Heart left ventricle (tissue), 16 donors: ENCODE measurements around the gene MAT1A. TPM values are rescaled to one million over a fixed set of nuclear protein-coding genes. Genes with fewer than 3 reads are reported as not detected.
A peak's percentile ranks its signal among the peaks of the same experiment; 100 is the strongest.

ENCODE experiments used
- ATAC-seq, 4 donors: fragments of 200-7000 bp; cut with Tn5 transposase; one replicate each; pipeline ENCODE4 v1.9.1; 2020 to 2022; ENCODE audit warnings: moderate library complexity in 4 of 4, mild to moderate bottlenecking in 3 of 4, moderate number of reproducible peaks in 1 of 4
- DNase-seq, 5 donors: peaks; one replicate each; pipeline ENCODE4 v3.0.0-alpha.2; 2020
- H3K27ac ChIP-seq, 12 donors: fragments of 200-600 bp; sonication (generic) in 4 of 12; one replicate each; pipeline versions ENCODE4 v1.5.0 to v1.8.0; 2016 to 2022; ENCODE audit warnings: mild to moderate bottlenecking in 2 of 12
- H3K27me3 ChIP-seq, 9 donors: fragments of 200-600 bp; sonication (generic) in 2 of 9; one replicate each; pipeline versions ENCODE4 v1.5.1 to v1.8.0; 2016 to 2022; ENCODE audit warnings: mild to moderate bottlenecking in 3 of 9
- H3K36me3 ChIP-seq, 9 donors: fragments of 200-600 bp; sonication (generic) in 2 of 9; one replicate each; pipeline versions ENCODE4 v1.5.0 to v1.8.0; 2018 to 2022; ENCODE audit warnings: mild to moderate bottlenecking in 2 of 9
- H3K4me1 ChIP-seq, 12 donors: fragments of 200-600 bp; sonication (generic) in 4 of 12; one replicate each; pipeline versions ENCODE4 v1.5.0 to v1.8.0; 2016 to 2022; ENCODE audit warnings: mild to moderate bottlenecking in 3 of 12
- H3K4me3 ChIP-seq, 12 donors: fragments of 200-600 bp; sonication (generic) in 4 of 12; one replicate each; pipeline versions ENCODE4 v1.5.0 to v1.8.0; 2017 to 2022; ENCODE audit warnings: mild to moderate bottlenecking in 9 of 12, moderate library complexity in 4 of 12
- H3K9me3 ChIP-seq, 12 donors: fragments of 200-600 bp; sonication (generic) in 4 of 12; one replicate each; pipeline versions ENCODE4 v1.5.0 to v1.8.0; 2016 to 2022; ENCODE audit warnings: mild to moderate bottlenecking in 1 of 12
- POLR2A ChIP-seq, 2 donors: fragments of 450-650 bp; IDR thresholded peaks; one replicate each; pipeline ENCODE4 v1.6.1; 2017; ENCODE audit warnings: antibody characterized with exemption in 2 of 2, mild to moderate bottlenecking in 2 of 2, moderate library complexity in 2 of 2
- WGBS, 4 donors: extraction: QIAGEN DNeasy Blood & Tissue Kit in 2 of 4; methylation state at CpG; one replicate each; pipeline versions ENCODE4 v1.1.5 to v1.1.7; 2013 to 2018; 5-methylcytosine and 5-hydroxymethylcytosine counted together
- intact Hi-C, 10 donors: fragments of 100-400 bp; cut with DNase I; formaldehyde crosslinking; loops; one replicate each; pipeline versions ENCODE4 v1.11.1 to v1.14.2; 2022
- polyA plus RNA-seq, 2 donors: library from polyadenylated mRNA; stranded (reverse); fragments of 200-250 nt; gene quantifications; one replicate each; pipeline ENCODE4 v1.2.3, GENCODE V29; 2013
- total RNA-seq, 9 donors: library from RNA; depleted of rRNA in 2 of 9; stranded (reverse); fragments of >200 nt in 2 of 9; fragmentation: NEBNext Ultra II Directional in 3 of 9; extraction: Animal tissue kit (Norgen Biotek cat#: 25700) in 3 of 9; gene quantifications; one replicate each; pipeline versions ENCODE4 v1.1.0 to v1.2.4, GENCODE V29; 2016 to 2023
- TF ChIP-seq, protein P1 (sequence below), 12 donors: fragments of 200-600 bp; sonication (generic) in 4 of 12; IDR thresholded peaks; one replicate each; pipeline versions ENCODE4 v1.5.0 to v1.8.0; 2018 to 2022; ENCODE audit warnings: antibody characterized with exemption in 12 of 12, mild to moderate bottlenecking in 5 of 12
- donor health status: ischemic (EF 13 %, LVEDD 7.1; RV severe dilation, severe dysfunction).
- donor health status: healthy with polysubstance abuse.
- donor health status: DM: no; HTN: yes; CAD: no.
- donor health status: DM: no; HTN: no; CAD: no.
- donor health status: ischemic (EF 25% LVEDD 6.9; RV normal size, moderate dysfunction).
- donor health status: ischemic (EF 25% LVEDD 5.7; RV mildly dilated, moderate dysfunction).
- donor health status: healthy.
- donor health status: DM: yes; HTN: yes; CAD: no.
- donor health status: ischemic (EF 35%, LVEDD 5.7; RV mildly dilated, moderate dysfunction).
- donor health status: nonischemic (EF 11% LVEDD 7.7; RV severe dilation, severe dysfunction).
- donor health status: DM: yes; HTN: yes; CAD: no.
- donor health status: PGD.
- donor health status: ischemic (EF 29% LVEDD 5.4; RV normal size, mild dysfunction).
- donor health status: nonischemic (EF 23%, LVEDD 6.1; RV moderate dilation, normal function).

Gene MAT1A
- total and polyA plus RNA-seq, 11 donors = 0.07 to 1.1 (median 0.46) TPM; not detected in 7

DNA sequence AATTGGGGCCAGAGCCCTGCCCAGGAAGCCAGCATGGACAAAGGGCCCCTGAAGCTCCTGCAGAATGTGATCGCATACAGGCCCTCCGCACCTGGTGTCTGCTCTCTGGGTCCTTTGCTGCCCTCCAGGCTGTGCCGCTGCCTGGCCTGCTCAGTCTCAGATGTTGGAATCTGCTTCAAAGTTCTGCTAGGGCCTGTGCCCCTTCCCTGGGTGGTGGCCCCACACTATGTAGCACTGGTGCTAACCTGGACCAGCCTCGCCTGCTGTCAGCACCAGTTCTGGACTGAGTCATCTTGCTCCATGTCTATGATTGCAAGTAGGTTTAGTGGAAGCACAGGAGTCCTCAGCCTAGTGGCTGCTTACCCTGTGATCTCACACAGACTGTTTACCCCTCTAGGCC lies 6.3 kb downstream of the MAT1A start:
- no peak overlapping the region for H3K27ac ChIP-seq
- no peak for TF ChIP-seq POLR2A (IDR thresholded peaks at IDR 0.05)
- TF ChIP-seq, protein P1, sequence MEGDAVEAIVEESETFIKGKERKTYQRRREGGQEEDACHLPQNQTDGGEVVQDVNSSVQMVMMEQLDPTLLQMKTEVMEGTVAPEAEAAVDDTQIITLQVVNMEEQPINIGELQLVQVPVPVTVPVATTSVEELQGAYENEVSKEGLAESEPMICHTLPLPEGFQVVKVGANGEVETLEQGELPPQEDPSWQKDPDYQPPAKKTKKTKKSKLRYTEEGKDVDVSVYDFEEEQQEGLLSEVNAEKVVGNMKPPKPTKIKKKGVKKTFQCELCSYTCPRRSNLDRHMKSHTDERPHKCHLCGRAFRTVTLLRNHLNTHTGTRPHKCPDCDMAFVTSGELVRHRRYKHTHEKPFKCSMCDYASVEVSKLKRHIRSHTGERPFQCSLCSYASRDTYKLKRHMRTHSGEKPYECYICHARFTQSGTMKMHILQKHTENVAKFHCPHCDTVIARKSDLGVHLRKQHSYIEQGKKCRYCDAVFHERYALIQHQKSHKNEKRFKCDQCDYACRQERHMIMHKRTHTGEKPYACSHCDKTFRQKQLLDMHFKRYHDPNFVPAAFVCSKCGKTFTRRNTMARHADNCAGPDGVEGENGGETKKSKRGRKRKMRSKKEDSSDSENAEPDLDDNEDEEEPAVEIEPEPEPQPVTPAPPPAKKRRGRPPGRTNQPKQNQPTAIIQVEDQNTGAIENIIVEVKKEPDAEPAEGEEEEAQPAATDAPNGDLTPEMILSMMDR (IDR thresholded peaks at IDR 0.05) = no peak
- H3K9me3 ChIP-seq = no peaks in the 10 kb centered on the region
- intact Hi-C loops = no loop called here
- H3K27me3 ChIP-seq = peaks cover 0 to under 1% (median 0%) of the 10 kb centered on the region in 9 donors
- ATAC-seq (peak in 2 of 4 donors; percentile 13 to 73), DNase-seq (no peak)
- H3K4me3 ChIP-seq = no peak overlapping the region
- WGBS, 4 donors = 75 to 95% (median 83%) methylated on average over 3 to 4 of the region's 4 CpGs
- peaks cover 0 to 2% (median 0%) of the 10 kb centered on the region in 12 donors for H3K4me1 ChIP-seq
- H3K36me3 ChIP-seq = no peaks in the 10 kb centered on the region

- ATAC-seq (no peak), DNase-seq (no peak)
- 66 to 80% (median 72%) methylated on average over 9 of the region's 9 CpGs for WGBS, 4 donors
- H3K4me1 ChIP-seq = peaks cover 0 to 12% (median 0%) of the 10 kb centered on the region in 12 donors
- no peak overlapping the region for H3K4me3 ChIP-seq
- H3K27me3 ChIP-seq = no peaks in the 10 kb centered on the region
- H3K27ac ChIP-seq = no peak overlapping the region
- no peak for TF ChIP-seq POLR2A (IDR thresholded peaks at IDR 0.05)
- TF ChIP-seq, protein P1 (IDR thresholded peaks at IDR 0.05) = no peak
- intact Hi-C loops = no loop called here
- no peaks in the 10 kb centered on the region for H3K9me3 ChIP-seq
- H3K36me3 ChIP-seq = no peaks in the 10 kb centered on the region
Observed at GRCh38 chr10:80281784-80282765, 7.4 kb downstream of the MAT1A start.

- no peaks in the 10 kb centered on the region for H3K27me3 ChIP-seq
- DNase-seq = no peak
- H3K27ac ChIP-seq = no peak overlapping the region
- no peak overlapping the region for H3K4me3 ChIP-seq
- ATAC-seq = no peak
- peaks cover 0 to 13% (median 0%) of the 10 kb centered on the region in 12 donors for H3K4me1 ChIP-seq
- no peaks in the 10 kb centered on the region for H3K9me3 ChIP-seq
- TF ChIP-seq, protein P1 (IDR thresholded peaks at IDR 0.05) = no peak
- TF ChIP-seq POLR2A (IDR thresholded peaks at IDR 0.05) = no peak
- WGBS, 4 donors = 60 to 83% (median 74%) methylated on average over 6 of the region's 6 CpGs
- intact Hi-C loops = no loop called here
- H3K36me3 ChIP-seq = no peaks in the 10 kb centered on the region
Observed at GRCh38 chr10:80281292-80281691, 8.2 kb downstream of the MAT1A start.

- Histone ChIP-seq H3K4me1 (peaks cover 0 to 13% (median 0%) of the 10 kb centered on the region in 12 donors), H3K27me3 (no peaks in the 10 kb centered on the region), H3K27ac (no peak overlapping the region), H3K9me3 (no peaks in the 10 kb centered on the region), H3K4me3 (no peak overlapping the region), H3K36me3 (no peaks in the 10 kb centered on the region)
- 89 to 93% (median 90%) methylated on average over 21 to 23 of the region's 23 CpGs for WGBS, 4 donors
- no peak for DNase-seq
- no peak for ATAC-seq
- TF ChIP-seq, protein P1 (IDR thresholded peaks at IDR 0.05) = no peak
- TF ChIP-seq POLR2A (IDR thresholded peaks at IDR 0.05) = no peak
- intact Hi-C loops = no loop called here
Observed at GRCh38 chr10:80280071-80280800, 9.2 kb downstream of the MAT1A start.
